Right cardiac atrium (tissue), 5 donors: Measurements from ENCODE around the gene CAPZB. TPM values are rescaled to one million over a fixed set of nuclear protein-coding genes. Genes with fewer than 3 reads are reported as not detected.
"Not testable (repeated sequence)": the region's sequence is repeated elsewhere in the genome, so short reads cannot be mapped to it uniquely, and the experiment has no call there.

Experiments
- ATAC-seq, 2 donors: fragments of 200-7000 bp; cut with Tn5 transposase; one replicate each; pipeline versions ENCODE4 v1.8.0 to v1.9.1; 2020; ENCODE audit warnings: moderate library complexity in 2 of 2, mild to moderate bottlenecking in 1 of 2
- DNase-seq, 3 donors: peaks; one replicate each; pipeline ENCODE4 v3.0.0-alpha.2; 2020
- H3K27ac ChIP-seq: one replicate; pipeline ENCODE4 v1.5.1; 2013; ENCODE audit warnings: mild to moderate bottlenecking, low read length, control low read depth, moderate library complexity
- H3K27me3 ChIP-seq: one replicate; pipeline ENCODE4 v1.6.1; 2013; ENCODE audit not compliant: control insufficient read depth, insufficient read depth
- H3K4me1 ChIP-seq: one replicate; pipeline ENCODE4 v1.6.1; 2013; ENCODE audit warnings: low read length; ENCODE audit not compliant: control insufficient read depth, insufficient read depth
- H3K4me3 ChIP-seq: one replicate; pipeline ENCODE4 v1.5.1; 2013; ENCODE audit warnings: low read length, control low read depth
- H3K9me3 ChIP-seq: one replicate; pipeline ENCODE4 v1.6.1; 2013; ENCODE audit warnings: low read length; ENCODE audit not compliant: control insufficient read depth
- WGBS: extraction: QIAGEN DNeasy Blood & Tissue Kit; methylation state at CpG from one replicate; pipeline ENCODE4 v1.1.7; 2013; 5-methylcytosine and 5-hydroxymethylcytosine counted together
- intact Hi-C, 4 donors: fragments of 100-400 bp; cut with DNase I; formaldehyde crosslinking; loops; one replicate each; pipeline versions ENCODE4 v1.11.0 to v1.14.0; 2022 to 2023
- long read RNA-seq, 4 donors: library from polyadenylated mRNA; unstranded; transcript quantifications; one replicate each; pipeline ENCODE4 v2.0.0, GENCODE V29; 2020 to 2021
- polyA plus RNA-seq: library from polyadenylated mRNA; stranded (reverse); fragments of 200-250 nt; gene quantifications from one replicate; pipeline ENCODE4 v1.2.3, GENCODE V29; 2013
- total RNA-seq, 4 donors: library from RNA; stranded (reverse); fragmentation: NEBNext Ultra II Directional; extraction: Animal tissue kit (Norgen Biotek cat#: 25700); gene quantifications; one replicate each; pipeline ENCODE4 v1.2.1, GENCODE V29; 2021
- donor health status: healthy with polysubstance abuse.
- donor health status: DM: no; HTN: yes; CAD: no.
- donor health status: DM: no; HTN: no; CAD: no.
- donor health status: DM: no; HTN: yes; CAD: no; lungs with severe emphysema.
- donor health status: DM: yes; HTN: yes; CAD: no.

CAPZB gene
- total RNA-seq: 100 to 1,000 TPM; 226 to 255 (median 232) TPM
- 228 TPM for polyA plus RNA-seq
- long read RNA-seq, donor 1, transcript CAPZB-203 (10 exons, 1,686 nt): major isoform, 205 of 284 reads
- long read RNA-seq, donor 1, transcript CAPZB-201 (9 exons, 858 nt): minor isoform, 53 of 284 reads
- long read RNA-seq, donor 1, partial matches to known transcripts: 9 of 284 reads
- long read RNA-seq, donor 1, other reads (novel, unspliced or antisense): 13 of 284 reads
- long read RNA-seq, donor 2, transcript CAPZB-201 (9 exons, 858 nt): minor isoform, 20 of 120 reads
- long read RNA-seq, donor 2, transcript CAPZB-203 (10 exons, 1,686 nt): major isoform, 90 of 120 reads
- long read RNA-seq, donor 2, partial matches to known transcripts: 2 of 120 reads
- long read RNA-seq, donor 2, other reads (novel, unspliced or antisense): 7 of 120 reads
- long read RNA-seq, donor 3, transcript CAPZB-204 (8 exons, 1,568 nt): minor isoform, 8 of 746 reads
- long read RNA-seq, donor 3, transcript CAPZB-201 (9 exons, 858 nt): minor isoform, 139 of 746 reads
- long read RNA-seq, donor 3, transcript CAPZB-203 (10 exons, 1,686 nt): major isoform, 537 of 746 reads
- long read RNA-seq, donor 3, partial matches to known transcripts: 31 of 746 reads
- long read RNA-seq, donor 3, other reads (novel, unspliced or antisense): 31 of 746 reads
- long read RNA-seq, donor 4, transcript CAPZB-201 (9 exons, 858 nt): minor isoform, 18 of 114 reads
- long read RNA-seq, donor 4, transcript CAPZB-203 (10 exons, 1,686 nt): major isoform, 87 of 114 reads
- long read RNA-seq, donor 4, partial matches to known transcripts: 2 of 114 reads
- long read RNA-seq, donor 4, other reads (novel, unspliced or antisense): 7 of 114 reads

GRCh38 chr1:19485362-19486187 is at the start of gene CAPZB:
Gene CAPZB (minus strand): TSS chr1:19485539. CDS start chr1:19485438, 101 bp downstream.
- Histone ChIP-seq H3K9me3 (no peaks in the 10 kb centered on the region), H3K27me3 (no peaks in the 10 kb centered on the region), H3K4me3 (peak within 1 kb of the TSS; percentile 93), H3K27ac (peak within 1 kb of the TSS; percentile 98), H3K4me1 (peaks cover 24% of the 10 kb centered on the region)
- ATAC-seq: peak; percentile 93
- peak; percentile 97 to 99 (median 99) for DNase-seq
- WGBS: under 1% methylated on average over 103 of the region's 106 CpGs
- intact Hi-C loops: loop anchor here (2.0 to 10.0 kb wide), 8 partner anchors 51 to 162 kb away; partner anchors contain the start of gene NBL1 (in 1 of the 4)

- Histone ChIP-seq H3K27me3 (no peaks in the 10 kb centered on the region), H3K4me3 (no peak overlapping the region), H3K9me3 (peaks cover 2% of the 10 kb centered on the region), H3K4me1 (no peaks in the 10 kb centered on the region), H3K27ac (no peak overlapping the region)
- no peak for ATAC-seq
- intact Hi-C loops: no loop called here
- no peak for DNase-seq
- WGBS: 91% methylated on average over 5 of the region's 5 CpGs
Observed at GRCh38 chr1:19534281-19534680, 48.9 kb upstream of the CAPZB start.

- Histone ChIP-seq H3K27ac (no peak overlapping the region), H3K4me3 (no peak overlapping the region), H3K9me3 (peaks cover 2% of the 10 kb centered on the region), H3K4me1 (no peaks in the 10 kb centered on the region), H3K27me3 (no peaks in the 10 kb centered on the region)
- ATAC-seq: peak; percentile 67 to 90
- WGBS: 56% methylated on average over 7 of the region's 7 CpGs
- DNase-seq: peak; percentile 43 to 72 (median 62)
- intact Hi-C loops: no loop called here
Observed at GRCh38 chr1:19533626-19534025, 48.3 kb upstream of the CAPZB start.

GRCh38 chr1:19532519-19532918 is 47.2 kb upstream of the CAPZB start:
- 89% methylated on average over 4 of the region's 4 CpGs for WGBS
- H3K27ac ChIP-seq: no peak overlapping the region
- peaks cover 2% of the 10 kb centered on the region for H3K9me3 ChIP-seq
- no peaks in the 10 kb centered on the region for H3K27me3 ChIP-seq
- H3K4me1 ChIP-seq: no peaks in the 10 kb centered on the region
- ATAC-seq (no peak), DNase-seq (no peak)
- intact Hi-C loops: no loop called here
- no peak overlapping the region for H3K4me3 ChIP-seq

- Histone ChIP-seq H3K27me3 (no peaks in the 10 kb centered on the region), H3K4me3 (no peak overlapping the region), H3K27ac (no peak overlapping the region), H3K9me3 (peaks cover 2% of the 10 kb centered on the region), H3K4me1 (no peaks in the 10 kb centered on the region)
- intact Hi-C loops: no loop called here
- WGBS: 35% methylated on average over 7 of the region's 7 CpGs
- peak; percentile 68 for ATAC-seq
- DNase-seq: peak in 1 of 3 donors; percentile 61
Observed at GRCh38 chr1:19529664-19530063, 44.3 kb upstream of the CAPZB start.

- 77% methylated on average over 2 of the region's 2 CpGs for WGBS
- Histone ChIP-seq H3K4me3 (no peak overlapping the region), H3K27ac (no peak overlapping the region), H3K27me3 (no peaks in the 10 kb centered on the region), H3K4me1 (no peaks in the 10 kb centered on the region), H3K9me3 (peaks cover 2% of the 10 kb centered on the region)
- no peak for DNase-seq
- no peak for ATAC-seq
- intact Hi-C loops: no loop called here
Observed at GRCh38 chr1:19528438-19528837, 43.1 kb upstream of the CAPZB start.

GRCh38 chr1:19525607-19526545 is 40.5 kb upstream of the CAPZB start:
- intact Hi-C loops: no loop called here
- no peak for DNase-seq
- H3K4me1 ChIP-seq: no peaks in the 10 kb centered on the region
- H3K27ac ChIP-seq: no peak overlapping the region
- no peaks in the 10 kb centered on the region for H3K27me3 ChIP-seq
- H3K4me3 ChIP-seq: no peak overlapping the region
- no peak for ATAC-seq
- no peaks in the 10 kb centered on the region for H3K9me3 ChIP-seq
- WGBS: 92% methylated on average over 8 of the region's 8 CpGs

GRCh38 chr1:19524791-19525190 is 39.5 kb upstream of the CAPZB start:
- intact Hi-C loops: no loop called here
- Histone ChIP-seq H3K9me3 (no peaks in the 10 kb centered on the region), H3K4me1 (no peaks in the 10 kb centered on the region), H3K27me3 (no peaks in the 10 kb centered on the region), H3K4me3 (no peak overlapping the region), H3K27ac (no peak overlapping the region)
- ATAC-seq (no peak), DNase-seq (no peak)
- 96% methylated on average over 5 of the region's 5 CpGs for WGBS

GRCh38 chr1:19522570-19522969 is 37.2 kb upstream of the CAPZB start:
- intact Hi-C loops: not testable (repeated sequence)
- WGBS: 92% methylated on average over 4 of the region's 4 CpGs

GRCh38 chr1:19521411-19521810 is 36.1 kb upstream of the CAPZB start:
- intact Hi-C loops: no loop called here
- no peak overlapping the region for H3K27ac ChIP-seq
- H3K9me3 ChIP-seq: no peaks in the 10 kb centered on the region
- no peak overlapping the region for H3K4me3 ChIP-seq
- no peaks in the 10 kb centered on the region for H3K4me1 ChIP-seq
- ATAC-seq (no peak), DNase-seq (no peak)
- H3K27me3 ChIP-seq: no peaks in the 10 kb centered on the region
- WGBS: 92% methylated on average over 2 of the region's 2 CpGs

More at GRCh38 chr1:19522570-19522969, 37.2 kb upstream of the CAPZB start:
- not testable (repeated sequence) for DNase-seq, H3K4me1 ChIP-seq, H3K9me3 ChIP-seq, ATAC-seq, H3K27me3 ChIP-seq, H3K27ac ChIP-seq, H3K4me3 ChIP-seq
